GM23338 (cell line): ENCODE data around the gene PITRM1.

ENCODE experiments used
- CTCF ChIP-seq, 2 experiments: fragments of 200-600 bp in 1 of 2; sonication (generic) in 1 of 2; conservative IDR thresholded peaks; 2 replicates each; pipeline versions ENCODE4 v1.5.1 to v1.6.1; 2016 to 2017; ENCODE audit warnings: antibody characterized with exemption in 2 of 2, low read depth in 2 of 2, mild to moderate bottlenecking in 2 of 2, moderate library complexity in 1 of 2
- EZH2 ChIP-seq: fragments of 200-600 bp; sonication (generic); IDR thresholded peaks from one replicate; pipeline ENCODE4 v1.8.0; 2017; ENCODE audit warnings: antibody characterized with exemption, mild to moderate bottlenecking, low read depth; ENCODE audit not compliant: unreplicated experiment
- EZH2phosphoT487 ChIP-seq: fragments of 200-600 bp; sonication (generic); IDR thresholded peaks from one replicate; pipeline ENCODE4 v1.8.1; 2018; ENCODE audit warnings: antibody characterized with exemption; ENCODE audit not compliant: unreplicated experiment
- JUNB ChIP-seq: IDR thresholded peaks from one replicate; pipeline ENCODE4 v1.6.1; 2016; ENCODE audit warnings: antibody characterized with exemption; ENCODE audit not compliant: unreplicated experiment
- NANOG ChIP-seq: IDR thresholded peaks from 2 replicates; pipeline ENCODE4 v1.6.1; 2016; ENCODE audit warnings: antibody characterized with exemption, borderline replicate concordance
- POLR2AphosphoS5 ChIP-seq: IDR thresholded peaks from 2 replicates; pipeline ENCODE4 v1.6.1; 2016; ENCODE audit warnings: antibody characterized with exemption, low read depth
- STAT1 ChIP-seq: IDR thresholded peaks from one replicate; pipeline ENCODE4 v1.6.1; 2016; ENCODE audit warnings: antibody characterized with exemption; ENCODE audit not compliant: unreplicated experiment
- ZNF331 ChIP-seq: fragments of 250-450 bp; sonication (Bioruptor Pico); IDR thresholded peaks from 2 replicates; pipeline ENCODE4 v1.5.0; 2020; ENCODE audit warnings: low read depth, mild to moderate bottlenecking, moderate library complexity
- ZNF462 ChIP-seq: fragments of 250-450 bp; sonication (Bioruptor Pico); IDR thresholded peaks from 2 replicates; pipeline ENCODE4 v1.5.0; 2020; ENCODE audit warnings: mild to moderate bottlenecking, moderate library complexity
- TF ChIP-seq, protein P1 (sequence below): IDR thresholded peaks from one replicate; pipeline ENCODE4 v1.6.1; 2018; ENCODE audit warnings: antibody characterized with exemption; ENCODE audit not compliant: unreplicated experiment

DNA sequence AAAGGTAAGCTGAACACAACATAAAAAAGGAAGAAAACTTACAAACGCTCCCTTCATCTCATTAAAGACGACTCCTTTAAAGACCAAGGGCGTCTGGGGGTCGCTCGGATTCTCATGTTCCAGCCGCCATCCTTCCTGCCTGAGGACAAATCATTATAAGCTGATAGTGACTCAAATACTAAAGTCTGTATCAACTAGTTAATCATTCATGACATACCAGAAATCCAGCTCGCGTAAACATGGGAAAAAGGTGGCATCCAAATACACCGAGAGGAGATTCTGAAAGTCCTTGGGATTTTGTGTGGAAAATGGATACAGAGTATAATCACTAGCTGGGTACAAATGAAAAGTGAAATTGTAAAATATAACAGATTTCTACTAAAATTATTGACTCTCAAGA, 7.4 kb downstream of the PITRM1 start:
- TF ChIP-seq CTCF (conservative IDR thresholded peaks at IDR 0.05; ENCODE audit: low read depth in 2 of 2) (no peak), EZH2phosphoT487 (no peak), ZNF462 (CRISPR knock-in tag) (no peak), POLR2AphosphoS5 (no peak), EZH2 (no peak), ZNF331 (no peak), STAT1 (no peak), JUNB (no peak), NANOG (no peak)
- TF ChIP-seq, protein P1, sequence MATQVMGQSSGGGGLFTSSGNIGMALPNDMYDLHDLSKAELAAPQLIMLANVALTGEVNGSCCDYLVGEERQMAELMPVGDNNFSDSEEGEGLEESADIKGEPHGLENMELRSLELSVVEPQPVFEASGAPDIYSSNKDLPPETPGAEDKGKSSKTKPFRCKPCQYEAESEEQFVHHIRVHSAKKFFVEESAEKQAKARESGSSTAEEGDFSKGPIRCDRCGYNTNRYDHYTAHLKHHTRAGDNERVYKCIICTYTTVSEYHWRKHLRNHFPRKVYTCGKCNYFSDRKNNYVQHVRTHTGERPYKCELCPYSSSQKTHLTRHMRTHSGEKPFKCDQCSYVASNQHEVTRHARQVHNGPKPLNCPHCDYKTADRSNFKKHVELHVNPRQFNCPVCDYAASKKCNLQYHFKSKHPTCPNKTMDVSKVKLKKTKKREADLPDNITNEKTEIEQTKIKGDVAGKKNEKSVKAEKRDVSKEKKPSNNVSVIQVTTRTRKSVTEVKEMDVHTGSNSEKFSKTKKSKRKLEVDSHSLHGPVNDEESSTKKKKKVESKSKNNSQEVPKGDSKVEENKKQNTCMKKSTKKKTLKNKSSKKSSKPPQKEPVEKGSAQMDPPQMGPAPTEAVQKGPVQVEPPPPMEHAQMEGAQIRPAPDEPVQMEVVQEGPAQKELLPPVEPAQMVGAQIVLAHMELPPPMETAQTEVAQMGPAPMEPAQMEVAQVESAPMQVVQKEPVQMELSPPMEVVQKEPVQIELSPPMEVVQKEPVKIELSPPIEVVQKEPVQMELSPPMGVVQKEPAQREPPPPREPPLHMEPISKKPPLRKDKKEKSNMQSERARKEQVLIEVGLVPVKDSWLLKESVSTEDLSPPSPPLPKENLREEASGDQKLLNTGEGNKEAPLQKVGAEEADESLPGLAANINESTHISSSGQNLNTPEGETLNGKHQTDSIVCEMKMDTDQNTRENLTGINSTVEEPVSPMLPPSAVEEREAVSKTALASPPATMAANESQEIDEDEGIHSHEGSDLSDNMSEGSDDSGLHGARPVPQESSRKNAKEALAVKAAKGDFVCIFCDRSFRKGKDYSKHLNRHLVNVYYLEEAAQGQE = no peak
